Fibroblast of lung (primary cell): ENCODE data around the gene TMEM11. TPM values are rescaled to one million over a fixed set of nuclear protein-coding genes. Genes with fewer than 3 reads are reported as not detected.

Experiments used
- DNase-seq, 2 donors: peaks; one replicate each; pipeline versions ENCODE4 v3.0.0 to v3.0.0-alpha.2; 2010; ENCODE audit warnings: low read depth in 2 of 2
- H2AFZ ChIP-seq: 2 replicates; pipeline ENCODE4 v1.5.1; 2012; ENCODE audit warnings: low read length, control low read depth, inconsistent platforms
- H3K27ac ChIP-seq: 2 replicates; pipeline ENCODE4 v1.5.1; 2011; ENCODE audit warnings: low read length, control low read depth; ENCODE audit not compliant: insufficient read depth
- H3K27me3 ChIP-seq: 2 replicates; pipeline ENCODE4 v1.5.1; 2011; ENCODE audit warnings: mild to moderate bottlenecking, low read length; ENCODE audit not compliant: control insufficient read depth, insufficient read depth
- H3K36me3 ChIP-seq: 2 replicates; pipeline ENCODE4 v1.5.1; 2011; ENCODE audit warnings: low read length; ENCODE audit not compliant: control insufficient read depth, insufficient read depth
- H3K4me1 ChIP-seq: 2 replicates; pipeline ENCODE4 v1.5.1; 2011; ENCODE audit warnings: low read length; ENCODE audit not compliant: control insufficient read depth, insufficient read depth; ENCODE audit errors: extremely low read depth
- H3K4me2 ChIP-seq: 2 replicates; pipeline ENCODE4 v1.5.1; 2011; ENCODE audit warnings: low read length, control low read depth; ENCODE audit not compliant: insufficient read depth; ENCODE audit errors: extremely low read depth
- H3K4me3 ChIP-seq, 4 experiments: fragments of 200-600 bp in 1 of 4; sonication (generic) in 1 of 4; replicated peaks in 1 of 4; 2 replicates each; pipeline ENCODE4 v1.5.1; 2011 to 2016; ENCODE audit warnings: low read length in 4 of 4, low read depth in 3 of 4, mild to moderate bottlenecking in 3 of 4, control low read depth in 2 of 4, inconsistent platforms in 1 of 4, mixed read lengths in 1 of 4; ENCODE audit not compliant: insufficient read depth in 1 of 4; ENCODE audit errors: control extremely low read depth in 1 of 4
- H3K79me2 ChIP-seq: 2 replicates; pipeline ENCODE4 v1.5.1; 2012; ENCODE audit warnings: mild to moderate bottlenecking, low read length, inconsistent platforms; ENCODE audit not compliant: control insufficient read depth, insufficient read depth
- H3K9ac ChIP-seq: 2 replicates; pipeline ENCODE4 v1.5.1; 2011; ENCODE audit warnings: mild to moderate bottlenecking, low read length, control low read depth; ENCODE audit not compliant: insufficient read depth
- H3K9me3 ChIP-seq: 2 replicates; pipeline ENCODE4 v1.5.1; 2012; ENCODE audit warnings: low read depth, low read length; ENCODE audit not compliant: control insufficient read depth, insufficient read depth
- H4K20me1 ChIP-seq: 2 replicates; pipeline ENCODE4 v1.5.1; 2011; ENCODE audit warnings: low read length; ENCODE audit not compliant: control insufficient read depth, insufficient read depth; ENCODE audit errors: extremely low read depth
- CTCF ChIP-seq, 2 donors: IDR thresholded peaks in 1 of 2; conservative IDR thresholded peaks in 1 of 2; 1 replicate in 1 of 2; 2 replicates in 1 of 2; pipeline ENCODE4 v1.5.1; 2011 to 2012; ENCODE audit warnings: low read length in 2 of 2, control low read depth in 1 of 2, inconsistent platforms in 1 of 2, low read depth in 1 of 2, mild to moderate bottlenecking in 1 of 2
- EZH2 ChIP-seq: IDR thresholded peaks from 2 replicates; pipeline ENCODE4 v1.5.1; 2012; ENCODE audit warnings: low read length, control low read depth, mild to moderate bottlenecking; ENCODE audit errors: missing control alignments
- polyA plus RNA-seq, 2 donors: library from polyadenylated mRNA; depleted of rRNA in 1 of 2; stranded (reverse) in 1 of 2; unstranded in 1 of 2; fragments of >200 nt; gene quantifications; 2 replicates each; pipeline ENCODE4 v1.2.1, GENCODE V29; 2011 to 2012; ENCODE audit warnings: missing spikeins in 1 of 2
- total RNA-seq: library from RNA; depleted of rRNA; stranded (reverse); fragments of >200 nt; gene quantifications from 2 replicates; pipeline ENCODE4 v1.2.1, GENCODE V29; 2014

The TMEM11 gene
- total and polyA plus RNA-seq, 2 donors (not counting 1 experiment from before 2014, with no cell fraction given) = 21.5 to 41.1 TPM

GRCh38 chr17:21183468-21183867, 30.5 kb downstream of the TMEM11 start:
- DNase-seq = no peak
- Histone ChIP-seq H3K27me3 (no peaks in the 10 kb centered on the region), H3K4me1 (no peaks in the 10 kb centered on the region), H2AFZ (no peak overlapping the region), H3K36me3 (no peaks in the 10 kb centered on the region), H3K9me3 (no peaks in the 10 kb centered on the region), H3K9ac (no peak overlapping the region), H3K4me2 (no peak overlapping the region), H3K27ac (no peak overlapping the region), H4K20me1 (no peaks in the 10 kb centered on the region), H3K79me2 (no peaks in the 10 kb centered on the region), H3K4me3 (no peak overlapping the region)
- no peak for TF ChIP-seq CTCF (conservative IDR thresholded peaks at IDR 0.05 in 1 of 2, IDR thresholded peaks at IDR 0.05 in 1 of 2; ENCODE audit: low read depth in 1 of 2, low read length in 2 of 2)
- no peak for TF ChIP-seq EZH2

GRCh38 chr17:21177854-21178600, 35.9 kb downstream of the TMEM11 start:
- Histone ChIP-seq H4K20me1 (no peaks in the 10 kb centered on the region), H2AFZ (no peak overlapping the region), H3K36me3 (no peaks in the 10 kb centered on the region), H3K9me3 (no peaks in the 10 kb centered on the region), H3K27me3 (no peaks in the 10 kb centered on the region), H3K27ac (no peak overlapping the region), H3K4me3 (no peak overlapping the region), H3K4me2 (no peak overlapping the region), H3K79me2 (no peaks in the 10 kb centered on the region), H3K4me1 (peaks cover 9% of the 10 kb centered on the region), H3K9ac (no peak overlapping the region)
- DNase-seq = no peak
- TF ChIP-seq CTCF (conservative IDR thresholded peaks at IDR 0.05 in 1 of 2, IDR thresholded peaks at IDR 0.05 in 1 of 2; ENCODE audit: low read depth in 1 of 2, low read length in 2 of 2) = no peak
- TF ChIP-seq EZH2 = no peak

- no peak overlapping the region for H2AFZ ChIP-seq
- H3K9ac ChIP-seq = no peak overlapping the region
- no peak overlapping the region for H3K4me2 ChIP-seq
- no peaks in the 10 kb centered on the region for H3K79me2 ChIP-seq
- no peaks in the 10 kb centered on the region for H3K36me3 ChIP-seq
- no peaks in the 10 kb centered on the region for H3K9me3 ChIP-seq
- no peak overlapping the region for H3K4me3 ChIP-seq
- H3K27me3 ChIP-seq = no peaks in the 10 kb centered on the region
- H4K20me1 ChIP-seq = no peaks in the 10 kb centered on the region
- TF ChIP-seq EZH2 (no peak), CTCF (conservative IDR thresholded peaks at IDR 0.05 in 1 of 2, IDR thresholded peaks at IDR 0.05 in 1 of 2; ENCODE audit: low read depth in 1 of 2, low read length in 2 of 2) (no peak)
- DNase-seq = no peak
- H3K4me1 ChIP-seq = peaks cover 9% of the 10 kb centered on the region
- H3K27ac ChIP-seq = no peak overlapping the region
These were observed 36.6 kb downstream of the TMEM11 start for GRCh38 chr17:21177401-21177800.
